Right lobe of liver (tissue), 6 donors: ENCODE results near the gene TFF1. TPM values are rescaled to one million over a fixed set of nuclear protein-coding genes. Genes with fewer than 3 reads are reported as not detected.
A peak's percentile ranks its signal among the peaks of the same experiment; 100 is the strongest.

ENCODE experiments used
- ATAC-seq, 4 donors: fragments of 200-7000 bp; cut with Tn5 transposase; one replicate each; pipeline ENCODE4 v1.9.1; 2020; ENCODE audit warnings: mild to moderate bottlenecking in 4 of 4, moderate library complexity in 4 of 4
- DNase-seq, 3 donors: peaks; one replicate each; pipeline ENCODE4 v3.0.0-alpha.2; 2020
- H3K27ac ChIP-seq, 3 donors: fragments of 200-600 bp; one replicate each; pipeline ENCODE4 v1.8.0; 2022
- H3K27me3 ChIP-seq, 2 donors: fragments of 200-600 bp; one replicate each; pipeline ENCODE4 v1.8.0; 2022
- H3K36me3 ChIP-seq, 4 donors: fragments of 200-600 bp; sonication (generic) in 1 of 4; one replicate each; pipeline versions ENCODE4 v1.5.1 to v1.8.0; 2017 to 2022; ENCODE audit warnings: control low read depth in 1 of 4
- H3K4me1 ChIP-seq, 4 donors: fragments of 200-600 bp; sonication (generic) in 1 of 4; one replicate each; pipeline versions ENCODE4 v1.5.1 to v1.8.0; 2017 to 2022; ENCODE audit warnings: control low read depth in 1 of 4
- H3K4me3 ChIP-seq, 3 donors: fragments of 200-600 bp; one replicate each; pipeline ENCODE4 v1.8.0; 2022
- H3K9me3 ChIP-seq, 4 donors: fragments of 200-600 bp; sonication (generic) in 1 of 4; one replicate each; pipeline versions ENCODE4 v1.5.1 to v1.8.0; 2017 to 2022; ENCODE audit warnings: control low read depth in 1 of 4
- POLR2A ChIP-seq: fragments of 450-650 bp; IDR thresholded peaks from one replicate; pipeline ENCODE4 v1.6.1; 2017; ENCODE audit warnings: antibody characterized with exemption, mild to moderate bottlenecking
- WGBS: methylation state at CpG from one replicate; pipeline ENCODE4 v1.1.6; 2018; ENCODE audit warnings: low coverage, low lambda C conversion rate; ENCODE audit not compliant: insufficient coverage; ENCODE audit errors: missing lambda C conversion rate; 5-methylcytosine and 5-hydroxymethylcytosine counted together
- intact Hi-C, 2 donors: fragments of 100-400 bp; cut with DNase I; formaldehyde crosslinking; loops; one replicate each; pipeline versions ENCODE4 v1.11.2 to v1.14.1; 2022
- total RNA-seq, 6 experiments: library from RNA; depleted of rRNA in 2 of 6; stranded (reverse); fragments of >200 nt in 2 of 6; fragmentation: NEBNext Ultra II Directional in 3 of 6; extraction: Animal tissue kit (Norgen Biotek cat#: 25700) in 3 of 6; gene quantifications; one replicate each; pipeline versions ENCODE4 v1.1.0 to v1.2.4, GENCODE V29; 2016 to 2023
- TF ChIP-seq, protein P1 (sequence below), 4 donors: fragments of 200-600 bp in 3 of 4; fragments of 450-650 bp in 1 of 4; IDR thresholded peaks; one replicate each; pipeline versions ENCODE4 v1.5.1 to v1.8.0; 2016 to 2022; ENCODE audit warnings: antibody characterized with exemption in 4 of 4, mild to moderate bottlenecking in 2 of 4
- donor health status: DM: no; HTN: yes; CAD: no.
- donor health status: DM: no; HTN: no; CAD: no.
- donor health status: DM: no; HTN: no; CAD: no.
- donor health status: DM: no; HTN: yes; CAD: no.
- donor health status: DM: no; HTN: yes; CAD: no.

TFF1 gene
- total RNA-seq, 6 experiments from 2014 or later = not detected

DNA sequence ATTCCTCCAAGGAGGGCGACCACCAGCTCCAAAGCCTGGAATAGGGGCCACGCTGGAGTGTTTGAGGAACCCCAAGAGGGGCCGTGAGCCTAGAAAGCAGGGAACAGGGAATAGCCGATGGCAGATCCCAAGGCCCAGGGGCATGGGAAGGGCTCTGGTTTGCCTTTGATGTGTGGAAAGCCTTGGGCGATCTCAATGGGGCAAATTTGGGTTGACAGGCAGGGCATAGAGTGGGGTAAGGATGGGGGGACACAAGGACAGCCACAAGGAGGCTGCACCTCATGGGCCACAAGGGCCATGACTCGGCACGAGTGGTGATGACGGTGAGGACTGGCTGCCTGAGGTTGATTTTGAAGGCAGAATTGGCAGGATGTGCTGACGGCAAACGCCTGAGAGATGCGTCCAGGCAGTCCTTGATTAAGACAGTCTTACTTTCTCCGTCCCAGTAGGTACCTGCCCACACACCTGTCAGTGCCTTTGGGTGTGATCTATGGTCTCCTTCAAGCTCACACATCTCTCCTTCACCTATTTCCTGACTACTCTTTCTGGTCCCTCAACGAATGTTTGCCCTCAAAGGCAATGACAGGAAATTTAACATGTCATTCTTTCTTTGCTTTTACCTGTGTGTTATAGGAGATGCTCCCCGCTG is 31.5 kb upstream of the TFF1 start:
- ATAC-seq (no peak), DNase-seq (no peak)
- WGBS = 84% methylated on average over 6 of the region's 14 CpGs
- H3K27ac ChIP-seq = no peak overlapping the region
- intact Hi-C loops = no loop called here
- no peak overlapping the region for H3K4me3 ChIP-seq
- no peaks in the 10 kb centered on the region for H3K36me3 ChIP-seq
- no peaks in the 10 kb centered on the region for H3K27me3 ChIP-seq
- H3K9me3 ChIP-seq = no peaks in the 10 kb centered on the region
- no peaks in the 10 kb centered on the region for H3K4me1 ChIP-seq
- TF ChIP-seq, protein P1, sequence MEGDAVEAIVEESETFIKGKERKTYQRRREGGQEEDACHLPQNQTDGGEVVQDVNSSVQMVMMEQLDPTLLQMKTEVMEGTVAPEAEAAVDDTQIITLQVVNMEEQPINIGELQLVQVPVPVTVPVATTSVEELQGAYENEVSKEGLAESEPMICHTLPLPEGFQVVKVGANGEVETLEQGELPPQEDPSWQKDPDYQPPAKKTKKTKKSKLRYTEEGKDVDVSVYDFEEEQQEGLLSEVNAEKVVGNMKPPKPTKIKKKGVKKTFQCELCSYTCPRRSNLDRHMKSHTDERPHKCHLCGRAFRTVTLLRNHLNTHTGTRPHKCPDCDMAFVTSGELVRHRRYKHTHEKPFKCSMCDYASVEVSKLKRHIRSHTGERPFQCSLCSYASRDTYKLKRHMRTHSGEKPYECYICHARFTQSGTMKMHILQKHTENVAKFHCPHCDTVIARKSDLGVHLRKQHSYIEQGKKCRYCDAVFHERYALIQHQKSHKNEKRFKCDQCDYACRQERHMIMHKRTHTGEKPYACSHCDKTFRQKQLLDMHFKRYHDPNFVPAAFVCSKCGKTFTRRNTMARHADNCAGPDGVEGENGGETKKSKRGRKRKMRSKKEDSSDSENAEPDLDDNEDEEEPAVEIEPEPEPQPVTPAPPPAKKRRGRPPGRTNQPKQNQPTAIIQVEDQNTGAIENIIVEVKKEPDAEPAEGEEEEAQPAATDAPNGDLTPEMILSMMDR (IDR thresholded peaks at IDR 0.05) = no peak
- TF ChIP-seq POLR2A = no peak

DNA sequence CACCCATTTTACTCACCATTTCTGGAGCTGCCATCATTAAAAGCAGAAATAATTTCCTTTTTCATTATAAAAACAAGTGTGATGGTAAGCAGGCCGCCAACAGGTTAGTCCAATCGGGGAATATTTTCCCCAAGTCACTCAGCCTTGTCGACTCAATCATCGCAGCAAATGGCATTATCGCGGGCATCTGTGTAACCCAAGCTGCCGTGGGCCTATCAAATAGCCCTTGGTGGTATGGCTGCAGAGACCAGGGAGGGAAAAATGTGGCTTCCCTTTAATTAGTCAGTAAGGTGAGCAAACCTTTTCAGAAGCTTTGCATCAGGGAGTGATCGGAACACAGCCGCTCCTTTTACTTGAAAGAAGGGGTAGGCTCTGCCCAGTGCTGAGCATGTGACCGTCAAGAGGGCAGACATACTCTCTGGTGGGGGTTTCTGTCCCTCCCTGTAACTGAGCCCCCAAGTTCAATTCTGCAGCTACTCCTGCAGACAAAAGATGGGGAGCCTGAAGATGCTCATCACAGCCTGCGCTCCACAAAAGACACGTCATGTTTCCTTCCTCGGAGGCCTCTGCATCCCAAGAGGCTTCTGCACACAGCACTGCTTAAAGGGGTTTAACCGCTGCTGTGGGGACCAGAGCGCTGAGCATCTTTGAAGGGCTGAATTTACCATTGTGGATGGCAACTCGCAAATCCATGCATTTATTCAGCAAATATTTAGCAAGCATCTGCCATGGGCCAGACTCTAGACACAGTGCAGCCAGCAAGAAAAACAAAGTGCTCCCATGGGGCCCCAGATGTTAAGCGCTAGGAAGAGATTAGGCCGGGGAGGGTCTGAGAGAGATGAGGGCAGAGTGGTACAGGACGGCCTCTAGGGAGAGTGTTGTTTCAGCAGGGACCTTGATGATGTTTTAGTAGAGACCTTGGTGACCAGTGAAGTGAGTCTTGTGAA is 30.7 kb upstream of the TFF1 start:
- Histone ChIP-seq H3K36me3 (no peaks in the 10 kb centered on the region), H3K27me3 (no peaks in the 10 kb centered on the region), H3K9me3 (no peaks in the 10 kb centered on the region), H3K27ac (no peak overlapping the region), H3K4me3 (no peak overlapping the region), H3K4me1 (no peaks in the 10 kb centered on the region)
- ATAC-seq = no peak
- WGBS = 87% methylated on average over 10 of the region's 19 CpGs
- peak in 1 of 3 donors; percentile 15 for DNase-seq
- intact Hi-C loops = no loop called here
- TF ChIP-seq POLR2A = no peak
- TF ChIP-seq, protein P1 (IDR thresholded peaks at IDR 0.05) = no peak

DNA sequence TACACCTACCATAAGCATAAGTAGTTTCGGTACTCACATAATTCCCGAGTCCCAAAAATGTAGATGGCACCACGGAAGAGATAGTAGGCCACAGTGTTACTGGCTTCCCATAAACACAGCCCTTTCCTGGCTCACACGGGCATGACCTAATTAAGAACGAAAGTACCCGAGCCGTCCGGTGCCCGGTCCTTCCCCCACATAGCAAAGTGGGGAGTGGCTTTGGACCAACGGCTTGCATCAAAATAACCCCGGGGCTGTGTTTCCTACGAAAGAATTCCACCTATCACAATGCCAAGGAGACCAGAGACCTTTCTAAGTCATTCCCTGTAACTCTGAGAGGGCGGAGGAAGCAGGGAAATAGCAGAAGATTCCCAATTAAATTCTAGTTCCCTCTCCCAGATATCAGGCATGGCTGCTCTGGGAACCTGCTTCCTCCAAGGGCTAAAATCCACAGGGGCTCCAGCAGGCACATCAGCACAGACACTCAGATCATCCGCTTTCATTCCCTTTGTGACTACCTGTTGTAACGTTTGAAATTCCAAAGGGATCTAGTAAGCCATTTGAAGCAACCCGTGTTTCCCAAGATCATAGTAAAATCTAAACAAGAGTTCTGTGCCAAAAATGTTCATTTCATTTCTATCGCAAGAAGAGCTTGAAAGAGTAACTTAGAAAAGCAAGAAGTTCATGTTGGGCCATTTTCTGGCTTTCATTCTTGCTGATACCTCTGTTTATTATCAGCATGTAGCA is 29.7 kb upstream of the TFF1 start, which contains the start of gene TMPRSS3:
Gene TMPRSS3, minus strand, starts transcription at position 148 of the 747 bp plus-strand sequence. CDS start 635 bp downstream, outside the sequence.
- H3K36me3 ChIP-seq = no peaks in the 10 kb centered on the region
- DNase-seq = peak in 1 of 3 donors; percentile 23
- H3K9me3 ChIP-seq = no peaks in the 10 kb centered on the region
- no peak within 1 kb of the TSS for H3K27ac ChIP-seq
- ATAC-seq = peak in 1 of 4 donors; percentile 65
- WGBS = 61% methylated on average over 8 of the region's 17 CpGs
- H3K4me1 ChIP-seq = no peaks in the 10 kb centered on the region
- H3K4me3 ChIP-seq = no peak within 1 kb of the TSS
- intact Hi-C loops = no loop called here
- H3K27me3 ChIP-seq = no peaks in the 10 kb centered on the region
- TF ChIP-seq, protein P1 (IDR thresholded peaks at IDR 0.05) = no peak
- no peak for TF ChIP-seq POLR2A

DNA sequence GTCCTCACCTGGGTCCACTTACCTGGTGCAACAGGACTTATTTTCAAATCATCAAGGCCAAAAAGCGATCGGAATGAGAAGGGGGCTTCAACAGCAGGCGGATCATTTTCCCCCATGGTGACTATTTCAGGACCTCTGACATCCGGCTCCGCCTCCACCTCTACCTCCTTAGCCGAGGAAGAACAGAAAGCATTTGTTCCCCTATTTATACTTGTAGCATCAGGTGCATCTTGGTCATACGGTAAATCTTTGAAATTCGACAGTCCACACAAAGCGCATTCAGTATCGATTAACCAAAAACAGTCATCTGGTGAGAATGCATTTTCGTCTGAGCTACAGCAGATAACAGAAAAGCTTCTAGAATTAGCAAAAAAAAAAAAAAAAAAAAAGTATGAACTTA is 29.0 kb upstream of the TFF1 start:
- Histone ChIP-seq H3K27me3 (no peaks in the 10 kb centered on the region), H3K4me3 (no peak overlapping the region), H3K27ac (no peak overlapping the region), H3K36me3 (no peaks in the 10 kb centered on the region), H3K4me1 (no peaks in the 10 kb centered on the region), H3K9me3 (no peaks in the 10 kb centered on the region)
- ATAC-seq (no peak), DNase-seq (no peak)
- WGBS = 88% methylated on average over 8 of the region's 11 CpGs
- TF ChIP-seq POLR2A = no peak
- TF ChIP-seq, protein P1 (IDR thresholded peaks at IDR 0.05) = no peak
- intact Hi-C loops = no loop called here
